Endothelial cell of umbilical vein (primary cell): ENCODE results near the gene SNRPD2. TPM values are rescaled to one million over a fixed set of nuclear protein-coding genes. Genes with fewer than 3 reads are reported as not detected.
"Not testable (repeated sequence)": the region's sequence is repeated elsewhere in the genome, so short reads cannot be mapped to it uniquely, and the experiment has no call there.

Experiments used
- BruUV-seq: library from RNA; stranded (reverse); fragments of 400-500 nt; replicated peaks from 2 replicates; lab custom pipeline; 2021; lab: Mats Ljungman, UMichigan
- CTCF ChIA-PET: fragments of 300-600, 350-600 bp; sonication (Branson Sonifier 250); formaldehyde crosslinking; loops from one replicate; lab custom pipeline; 2021; ENCODE audit warnings: antibody characterized with exemption, inconsistent platforms; lab: Charles Lee
- POLR2A ChIA-PET: fragments of 300-600, 350-600 bp; sonication (Branson Sonifier 250); formaldehyde crosslinking; loops from one replicate; lab custom pipeline; 2021; ENCODE audit warnings: antibody characterized with exemption, inconsistent platforms; lab: Charles Lee
- DNase-seq: peaks from one replicate; pipeline ENCODE4 v3.0.0-alpha.2; 2011; ENCODE audit warnings: low read depth, low spot score
- FAIRE-seq: peaks from 2 replicates; lab custom pipeline; 2011; peaks lifted over from hg19 to GRCh38; lab: Jason Lieb, UNC
- H2AFZ ChIP-seq: 2 replicates; pipeline ENCODE4 v1.6.0; 2012; ENCODE audit warnings: low read depth, low read length, control low read depth, inconsistent platforms
- H3K27ac ChIP-seq: 2 replicates; pipeline ENCODE4 v1.5.1; 2011; ENCODE audit warnings: low read depth, mild to moderate bottlenecking, control low read depth, low read length, moderate library complexity; ENCODE audit not compliant: insufficient read depth
- H3K27me3 ChIP-seq, 2 experiments: 2 replicates each; pipeline versions ENCODE4 v1.6.0 to v1.6.1; 2011; ENCODE audit warnings: low read length in 2 of 2, mixed read lengths in 1 of 2; ENCODE audit not compliant: control insufficient read depth in 2 of 2, insufficient read depth in 2 of 2
- H3K36me3 ChIP-seq, 2 experiments: 2 replicates in 1 of 2; 3 replicates in 1 of 2; pipeline ENCODE4 v1.5.1; 2011; ENCODE audit warnings: low read length in 2 of 2, mild to moderate bottlenecking in 1 of 2, moderate library complexity in 1 of 2; ENCODE audit not compliant: control insufficient read depth in 2 of 2, insufficient read depth in 2 of 2; ENCODE audit errors: extremely low read depth in 1 of 2
- H3K4me1 ChIP-seq: 3 replicates; pipeline ENCODE4 v1.5.1; 2011; ENCODE audit warnings: mild to moderate bottlenecking, low read length; ENCODE audit not compliant: control insufficient read depth, insufficient read depth; ENCODE audit errors: extremely low read depth
- H3K4me2 ChIP-seq: 2 replicates; pipeline ENCODE4 v1.6.1; 2011; ENCODE audit warnings: low read length, control low read depth, mixed read lengths; ENCODE audit not compliant: insufficient read depth
- H3K4me3 ChIP-seq, 3 experiments: fragments of 200-600 bp in 1 of 3; sonication (generic), shearing (Covaris generic) in 1 of 3; replicated peaks in 1 of 3; 2 replicates each; pipeline ENCODE4 v1.5.1; 2011 to 2016; ENCODE audit warnings: control low read depth in 3 of 3, low read length in 3 of 3, mild to moderate bottlenecking in 2 of 3, inconsistent platforms in 1 of 3, low read depth in 1 of 3, moderate library complexity in 1 of 3; ENCODE audit not compliant: insufficient read depth in 1 of 3
- H3K79me2 ChIP-seq: 2 replicates; pipeline ENCODE4 v1.6.0; 2012; ENCODE audit warnings: low read length, inconsistent platforms; ENCODE audit not compliant: control insufficient read depth, insufficient read depth
- H3K9ac ChIP-seq: replicated peaks from 2 replicates; pipeline ENCODE3; 2011; ENCODE audit warnings: low read length, control low read depth; ENCODE audit not compliant: insufficient read depth; ENCODE audit errors: extremely low read depth
- H3K9me1 ChIP-seq: replicated peaks from 3 replicates; pipeline ENCODE4 v1.6.0; 2011; ENCODE audit warnings: mild to moderate bottlenecking, low read length; ENCODE audit not compliant: control insufficient read depth, insufficient read depth; ENCODE audit errors: extremely low read depth
- H3K9me3 ChIP-seq: replicated peaks from 2 replicates; pipeline ENCODE4 v1.5.1; 2012; ENCODE audit warnings: low read length, inconsistent platforms; ENCODE audit not compliant: control insufficient read depth, insufficient read depth
- H4K20me1 ChIP-seq: replicated peaks from 2 replicates; pipeline ENCODE3; 2011; ENCODE audit warnings: mild to moderate bottlenecking, low read length; ENCODE audit not compliant: control insufficient read depth, insufficient read depth; ENCODE audit errors: extremely low read depth
- JUN ChIP-seq: IDR thresholded peaks from 2 replicates; pipeline ENCODE4 v1.6.1; 2011; ENCODE audit warnings: borderline replicate concordance, low read depth; ENCODE audit not compliant: insufficient read length, insufficient read depth
- dilution Hi-C: fragments of 300-500 bp; cut with MboI; formaldehyde crosslinking; loops from one replicate; pipeline ENCODE4 v1.15.0; 2019; ENCODE audit warnings: low sequenced_read_pairs; ENCODE audit not compliant: extremely low pct_ligation_motif_present
- intact Hi-C: fragments of 100-400 bp; cut with micrococcal nuclease; formaldehyde crosslinking; loops from one replicate; pipeline ENCODE4 v1.10.0; 2022
- polyA plus RNA-seq, 4 experiments: library from polyadenylated mRNA; depleted of rRNA in 3 of 4; stranded (reverse) in 3 of 4; unstranded in 1 of 4; fragments of >200 nt; gene quantifications; 2 replicates each; pipeline versions ENCODE4 v1.2.1 to v1.2.3, GENCODE V29; 2011 to 2012; ENCODE audit warnings: missing spikeins in 1 of 4
- total RNA-seq: library from RNA; stranded (reverse); gene quantifications from 2 replicates; pipeline ENCODE4 v1.2.3, GENCODE V29; 2021

SNRPD2 gene
- total and polyA plus RNA-seq, 2 donors (not counting 3 experiments of a cell fraction or from before 2014, with no cell fraction given): 512 to 519 TPM

DNA sequence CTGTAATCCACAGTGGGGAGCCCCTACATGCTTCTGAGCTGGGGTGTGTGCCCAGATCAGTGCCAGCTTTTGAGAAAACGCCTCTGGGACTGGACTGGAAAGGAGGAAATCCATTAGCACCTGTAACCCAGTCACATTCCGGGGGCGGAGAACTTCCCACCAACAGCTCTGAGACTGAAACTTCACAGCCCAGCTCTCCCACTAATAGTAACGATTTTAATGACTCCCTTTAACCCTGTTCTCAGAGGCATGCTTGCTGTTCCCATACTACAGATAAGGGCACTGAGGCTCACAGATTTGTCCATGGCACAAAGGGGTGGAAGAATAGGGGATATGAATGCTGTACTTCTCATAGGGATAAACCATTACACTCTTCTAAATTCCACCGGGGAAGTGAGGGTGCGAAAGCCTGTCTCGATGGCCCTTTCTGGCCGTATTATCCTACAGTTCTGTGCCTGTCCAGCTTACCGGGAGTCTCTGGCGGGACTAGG lies 38.1 kb upstream of the SNRPD2 start:
- intact Hi-C loops (loop anchor here (1.0 kb wide), 2 partner anchors 38 to 84 kb away; partner anchors contain the start of gene QPCTL), dilution Hi-C loops (no loop called here)
- BruUV-seq: TSS peak; percentile 38
- Histone ChIP-seq H3K27me3 (no peaks in the 10 kb centered on the region), H3K36me3 (no peaks in the 10 kb centered on the region), H3K79me2 (peaks cover 45% of the 10 kb centered on the region), H3K9me3 (no peaks in the 10 kb centered on the region), H3K9ac (peak overlapping the region; percentile 80), H3K4me1 (peaks cover 6% of the 10 kb centered on the region), H2AFZ (peak overlapping the region; percentile 17), H4K20me1 (no peaks in the 10 kb centered on the region), H3K4me2 (peak overlapping the region; percentile 58), H3K9me1 (no peaks in the 10 kb centered on the region), H3K27ac (no peak overlapping the region), H3K4me3 (peak overlapping the region; percentile 81 to 83 (median 82))
- no peak for TF ChIP-seq JUN
- DNase-seq: peak; percentile 30
- FAIRE-seq: peak; percentile 70
- ChIA-PET POLR2A (interaction anchor here (1.0 kb wide), 1 partner anchor 12 kb away, joined by 3 read pairs; no protein-coding TSS in a partner anchor), CTCF (interaction anchor here (1.0 to 2.1 kb wide), 8 partner anchors 10 to 87 kb away, joined by 3 to 13 read pairs (median 5); partner anchors contain the start of genes QPCTL and SIX5)

DNA sequence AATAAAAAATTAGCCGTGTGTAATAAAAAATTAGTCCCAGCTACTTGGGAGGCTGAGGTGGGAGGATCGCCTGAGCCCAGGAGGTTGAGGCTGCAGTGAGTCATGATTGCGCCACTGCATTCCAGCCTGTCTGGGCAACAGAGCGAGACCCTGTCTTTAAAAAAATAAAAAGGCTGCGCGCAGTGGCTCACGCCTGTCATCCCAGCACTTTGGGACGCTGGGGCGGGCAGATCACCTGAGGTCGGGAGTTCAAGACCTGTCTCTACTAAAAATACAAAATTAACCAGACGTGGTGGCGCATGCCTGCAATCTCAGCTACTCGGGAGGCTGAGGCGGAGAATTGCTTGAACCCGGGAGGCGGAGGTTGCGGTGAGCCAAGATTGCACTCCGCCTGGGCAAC lies 36.9 kb upstream of the SNRPD2 start:
- H3K27me3 ChIP-seq, H3K9ac ChIP-seq, H3K4me3 ChIP-seq, H3K27ac ChIP-seq, H3K9me3 ChIP-seq, H3K4me1 ChIP-seq, BruUV-seq, POLR2A ChIA-PET, intact Hi-C loops, CTCF ChIA-PET, H4K20me1 ChIP-seq, DNase-seq, H2AFZ ChIP-seq, H3K4me2 ChIP-seq, dilution Hi-C loops, H3K36me3 ChIP-seq, FAIRE-seq, H3K9me1 ChIP-seq: not testable (repeated sequence)
- H3K79me2 ChIP-seq: peaks cover 45% of the 10 kb centered on the region

DNA sequence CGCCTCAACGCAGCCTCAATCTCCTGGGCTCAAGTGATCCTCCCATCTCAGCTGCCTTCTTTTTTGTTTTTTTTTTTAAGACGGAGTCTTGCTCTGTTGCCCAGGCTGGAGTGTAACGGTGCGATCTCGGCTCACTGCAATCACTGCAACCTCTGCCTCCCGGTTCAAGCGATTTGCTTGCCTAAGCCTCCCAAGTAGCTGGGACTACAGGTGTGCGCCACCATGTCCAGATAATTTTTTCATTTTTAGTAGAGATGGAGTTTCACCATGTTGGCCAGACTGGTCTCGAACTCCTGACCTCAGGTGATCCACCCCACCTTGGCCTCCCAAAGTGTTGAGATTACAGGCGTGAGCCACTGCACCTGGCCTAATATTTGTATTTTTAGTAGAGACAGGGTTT lies 28.3 kb upstream of the SNRPD2 start:
- POLR2A ChIA-PET, FAIRE-seq, H3K4me2 ChIP-seq, H3K27me3 ChIP-seq, intact Hi-C loops, H4K20me1 ChIP-seq, H3K4me3 ChIP-seq, H3K9ac ChIP-seq, dilution Hi-C loops, H3K27ac ChIP-seq, H3K9me3 ChIP-seq, H2AFZ ChIP-seq, H3K9me1 ChIP-seq, BruUV-seq, H3K36me3 ChIP-seq, DNase-seq: not testable (repeated sequence)
- CTCF ChIA-PET: interaction anchor here (0.8 kb wide), 1 partner anchor 11 kb away, joined by 3 read pairs; the partner anchor contains the start of gene FBXO46
- H3K79me2 ChIP-seq: peaks cover 20% of the 10 kb centered on the region
- peaks cover 20% of the 10 kb centered on the region for H3K4me1 ChIP-seq
